Ureter (tissue), 1 donor: ENCODE measurements around the gene MAP2K1. TPM values are rescaled to one million over a fixed set of nuclear protein-coding genes. Genes with fewer than 3 reads are reported as not detected.
A peak's percentile ranks its signal among the peaks of the same experiment; 100 is the strongest.

Source experiments
- DNase-seq: peaks from one replicate; pipeline ENCODE4 v3.0.0-alpha.2; 2020; ENCODE audit warnings: low spot score
- total RNA-seq: library from RNA; stranded (reverse); gene quantifications from one replicate; pipeline ENCODE4 v1.2.4, GENCODE V29; 2023
- donor health status: DM: yes; HTN: yes; CAD: no.

MAP2K1 gene
- total RNA-seq, 1 donor from 2014 or later, result 23.1 TPM

DNA sequence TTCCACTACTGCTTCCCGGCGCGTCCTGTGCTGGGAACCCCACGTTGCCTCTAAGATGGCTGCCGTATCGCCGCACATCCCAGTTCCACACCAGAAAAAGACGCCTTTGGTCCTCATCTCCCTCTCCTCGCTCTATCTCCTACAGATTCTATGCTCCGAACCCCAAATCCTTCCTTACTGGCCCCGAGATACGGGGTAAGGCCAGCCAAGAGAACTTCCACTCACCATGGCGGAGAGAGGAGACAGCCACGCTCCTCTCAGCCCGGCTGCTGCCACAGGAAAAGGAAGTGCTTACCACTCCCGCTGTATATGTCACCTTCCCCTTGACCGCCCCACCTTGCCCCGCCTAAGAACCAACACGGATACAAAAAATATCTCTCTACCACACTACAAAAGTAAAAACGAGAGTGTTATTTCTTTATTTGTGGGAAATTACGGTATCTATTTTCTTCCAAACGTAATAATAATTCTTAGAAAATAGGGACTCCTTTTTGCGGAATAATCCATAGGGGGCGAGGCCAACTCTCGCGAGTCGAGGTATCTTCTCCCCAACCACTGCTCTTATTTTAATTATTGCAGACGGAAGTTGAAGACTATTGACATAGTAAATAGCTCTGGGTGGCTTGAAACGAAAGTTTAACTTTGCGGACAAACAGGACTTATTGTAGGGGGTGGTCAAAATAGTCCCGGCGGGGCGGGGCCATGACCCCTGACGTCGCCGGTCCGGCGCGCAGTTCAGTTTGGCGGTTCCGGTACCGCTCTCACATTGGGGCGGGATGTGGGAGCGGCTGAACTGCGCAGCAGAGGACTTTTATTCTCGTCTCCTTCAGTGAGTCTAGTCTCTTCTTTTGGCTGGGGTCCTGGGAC is 118.1 kb downstream of the MAP2K1 start, which contains the start of the genes RPL4 and ZWILCH:
TSS of gene RPL4 (minus strand) at position 293 of the 867 bp plus-strand sequence. CDS start at position 228, 65 bp downstream.
TSS of gene ZWILCH (plus strand) at position 764 of the 867 bp plus-strand sequence. CDS start at position 777, 13 bp downstream.
- DNase-seq, result peak; percentile 81

DNA sequence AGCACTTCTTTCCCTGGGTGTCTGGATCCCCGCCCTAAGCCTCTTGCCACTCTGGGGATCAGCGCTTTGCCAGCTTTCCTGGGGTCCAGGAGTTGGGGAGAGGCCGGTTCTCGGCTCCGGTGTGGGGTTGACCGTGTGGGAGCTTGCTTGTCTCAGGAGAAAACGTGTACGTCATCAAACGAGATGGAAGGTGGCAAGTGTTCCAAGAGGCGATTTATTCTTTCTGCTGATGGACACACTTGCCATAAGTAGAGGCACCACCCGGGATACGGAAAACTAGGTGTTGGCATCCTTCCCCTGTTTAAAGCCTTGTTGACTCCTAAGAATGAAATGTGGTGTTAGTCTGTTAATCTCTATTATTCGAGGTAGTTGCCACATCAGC is 118.7 kb downstream of the MAP2K1 start:
- no peak for DNase-seq

DNA sequence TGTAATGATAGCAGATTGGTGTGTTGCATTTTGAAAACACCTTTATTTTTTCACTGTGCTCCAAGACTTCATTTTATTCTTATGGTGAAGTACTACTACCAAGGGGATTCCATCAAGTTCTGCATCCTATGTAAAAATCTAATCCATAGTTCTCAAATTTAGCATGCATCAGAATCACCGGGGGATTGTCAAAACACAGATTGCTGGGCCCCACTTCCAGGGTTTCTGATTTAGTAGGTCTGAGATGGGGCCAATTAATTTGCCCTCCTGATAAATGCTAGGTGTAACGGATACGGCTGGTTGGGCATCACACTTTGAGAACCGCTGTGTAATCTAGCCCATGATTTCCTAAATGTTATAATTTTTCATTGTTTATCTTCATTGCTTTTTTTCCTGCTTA is 119.1 kb downstream of the MAP2K1 start:
- DNase-seq, result no peak

DNA sequence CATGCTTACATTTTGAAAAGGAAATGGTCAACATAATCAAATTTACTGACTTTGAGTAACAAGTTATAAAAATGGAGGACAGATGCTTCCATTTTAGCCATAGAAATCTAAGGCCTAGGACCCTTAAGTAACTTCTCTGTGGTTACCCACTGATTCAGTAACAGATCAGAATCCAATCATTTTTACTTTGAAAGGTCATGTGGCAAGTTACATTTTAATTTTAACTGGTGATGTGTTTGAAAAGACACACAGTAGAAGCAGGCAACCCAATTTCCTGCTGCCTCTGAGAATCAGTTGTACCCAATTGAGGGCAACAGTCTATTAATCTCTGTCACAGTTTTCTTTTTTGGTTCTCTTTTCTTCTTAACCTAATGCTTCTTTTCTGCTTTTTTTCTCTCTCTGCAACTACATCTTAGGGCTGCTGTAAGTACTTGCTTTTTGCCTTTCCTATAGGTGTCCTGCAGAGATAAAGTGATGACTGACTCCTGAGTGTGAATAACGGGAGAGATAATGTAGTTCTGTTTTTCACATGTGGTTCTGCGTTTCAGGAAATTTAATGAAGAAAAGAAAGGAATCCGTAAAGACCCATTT is 121.7 kb downstream of the MAP2K1 start:
- no peak for DNase-seq

DNA sequence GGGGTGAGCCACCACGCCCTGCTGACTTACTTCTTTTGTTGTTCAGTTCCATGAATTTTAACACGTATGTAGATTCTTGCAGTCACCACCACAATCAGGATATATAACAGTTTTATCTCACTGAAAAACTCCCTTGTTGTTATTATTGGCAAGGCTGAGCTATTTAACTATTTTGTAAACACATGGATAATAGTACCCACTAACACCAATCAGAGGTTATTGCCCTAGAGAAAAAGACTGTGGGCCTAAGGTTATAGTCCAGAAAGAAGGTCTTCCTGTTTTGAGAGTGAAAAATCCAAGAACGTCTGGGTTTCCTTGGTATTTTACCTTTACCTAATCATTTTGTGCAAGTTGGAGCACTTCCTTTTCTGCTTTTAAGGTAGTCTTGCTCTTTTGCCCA is 127.9 kb downstream of the MAP2K1 start:
- DNase-seq, result no peak

DNA sequence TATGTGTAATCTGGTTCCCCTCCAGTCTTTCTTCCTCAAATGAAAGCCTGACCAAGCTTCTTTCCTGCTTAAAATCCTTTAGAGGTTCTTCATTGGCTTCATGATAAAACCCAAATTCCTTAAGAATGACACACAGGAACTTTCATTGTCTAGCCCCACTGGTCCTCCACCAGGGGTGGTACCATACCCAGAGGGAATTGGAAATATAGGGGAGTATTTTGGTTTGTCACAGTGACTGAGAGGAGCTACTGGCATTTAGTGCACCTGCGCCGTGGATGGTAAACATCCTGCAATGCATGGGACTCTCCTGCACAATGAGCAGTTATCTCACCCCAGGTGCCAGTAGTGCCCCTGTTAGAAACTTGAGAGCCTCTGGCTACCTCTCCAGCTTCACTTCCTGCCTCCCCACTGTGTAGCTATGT is 129.2 kb downstream of the MAP2K1 start:
- DNase-seq, result no peak

DNA sequence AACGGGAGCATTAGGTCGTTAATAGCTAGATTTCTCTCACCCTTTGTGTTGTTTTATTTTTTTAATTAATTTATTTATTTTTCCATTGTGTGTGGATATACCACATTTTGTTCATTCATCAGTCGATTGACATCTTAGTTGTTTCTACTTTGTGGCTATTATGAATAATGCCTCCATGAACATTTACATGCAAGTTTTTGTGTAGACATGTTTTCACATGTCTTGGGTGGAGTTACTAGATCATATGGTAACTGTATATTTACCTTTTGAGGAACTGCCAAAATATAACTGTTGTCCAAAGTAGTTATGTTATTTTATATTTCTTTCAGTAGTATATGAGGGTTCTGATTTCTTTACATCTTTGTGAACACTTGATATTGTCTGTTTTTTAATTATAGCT is 137.2 kb downstream of the MAP2K1 start:
- DNase-seq, result no peak

DNA sequence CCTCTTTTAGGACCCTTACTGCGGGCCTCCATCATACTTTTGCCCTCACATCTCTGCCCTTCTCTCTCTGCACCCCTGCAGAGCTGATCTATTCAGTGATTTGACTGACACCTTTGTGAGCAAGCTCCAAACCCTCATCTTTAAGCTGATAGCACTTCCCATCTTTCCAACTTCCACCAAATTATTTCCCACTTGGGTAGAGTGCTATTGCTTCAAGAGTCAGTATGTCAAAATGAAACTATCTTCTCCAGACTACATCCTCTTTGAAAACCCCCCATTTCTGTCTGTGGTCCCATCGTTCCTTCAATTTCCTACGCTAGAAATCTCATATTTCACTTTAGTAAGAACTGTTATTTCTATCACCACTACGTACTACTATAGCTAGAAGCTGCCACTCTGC is 138.1 kb downstream of the MAP2K1 start:
- DNase-seq, result no peak

DNA sequence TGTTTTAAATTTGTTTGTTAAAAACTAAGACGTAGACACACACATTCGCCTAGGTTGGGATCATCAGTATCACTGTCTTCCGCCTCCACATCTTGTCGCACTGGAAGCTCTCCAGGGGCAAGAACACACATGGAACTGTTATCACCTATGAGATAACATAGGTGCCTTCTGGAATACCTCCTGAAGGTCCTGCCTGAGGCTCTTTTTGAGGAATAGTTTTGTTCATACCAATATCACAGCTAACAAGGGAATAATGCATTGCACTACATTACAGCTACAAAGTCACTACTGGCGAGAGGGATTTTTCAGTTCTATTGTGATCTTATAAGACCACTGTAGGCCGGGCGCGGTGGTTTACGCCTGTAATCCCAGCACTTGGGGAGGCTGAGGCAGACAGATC is 148.3 kb downstream of the MAP2K1 start:
- DNase-seq, result no peak

Other genes starting within 250 kb of the MAP2K1 start
- gene MEGF11, start 133.2 kb upstream of the MAP2K1 start, total RNA-seq, result not detected
- gene DIS3L, start 93.3 kb upstream of the MAP2K1 start, total RNA-seq, result 30.9 TPM
- gene TIPIN, start 30.2 kb upstream of the MAP2K1 start, total RNA-seq, result 10.6 TPM
- gene SNAPC5, start 110.8 kb downstream of the MAP2K1 start, total RNA-seq, result 29.2 TPM
- gene RPL4, start 117.9 kb downstream of the MAP2K1 start, total RNA-seq, result 2,079 TPM
- 9.0 TPM for gene ZWILCH, start 118.4 kb downstream of the MAP2K1 start, total RNA-seq
- gene LCTL, start 179.1 kb downstream of the MAP2K1 start, total RNA-seq, result not detected